Loucy (cell line): Measurements from ENCODE around the gene MIGA1.

ENCODE experiments used
- H2AFZ ChIP-seq: fragments of 200-600 bp; sonication (generic); 2 replicates; pipeline ENCODE4 v1.6.0; 2016; ENCODE audit warnings: antibody characterized with exemption, mild to moderate bottlenecking, low read length, moderate library complexity
- H3F3A ChIP-seq: fragments of 200-600 bp; 2 replicates; pipeline ENCODE4 v1.6.0; 2016; ENCODE audit warnings: antibody characterized with exemption, low read depth, mild to moderate bottlenecking
- H3K27me3 ChIP-seq: fragments of 200-600 bp; sonication (generic); 2 replicates; pipeline ENCODE4 v1.6.1; 2014; ENCODE audit warnings: low read length, mild to moderate bottlenecking; ENCODE audit not compliant: insufficient read depth, poor library complexity, severe bottlenecking
- H3K36me3 ChIP-seq: fragments of 200-600 bp; sonication (generic); 2 replicates; pipeline ENCODE4 v1.6.1; 2016; ENCODE audit warnings: low read length; ENCODE audit not compliant: insufficient read depth
- H3K4me1 ChIP-seq: fragments of 200-600 bp; sonication (generic); 2 replicates; pipeline ENCODE4 v1.5.1; 2014; ENCODE audit warnings: low read length, mild to moderate bottlenecking; ENCODE audit not compliant: insufficient read depth, poor library complexity, severe bottlenecking
- H3K4me2 ChIP-seq: fragments of 200-600 bp; sonication (generic); 2 replicates; pipeline ENCODE4 v1.6.0; 2014; ENCODE audit warnings: antibody characterized with exemption, low read length, low read depth, mild to moderate bottlenecking; ENCODE audit not compliant: poor library complexity, severe bottlenecking
- H3K4me3 ChIP-seq: fragments of 200-600 bp; sonication (generic); 2 replicates; pipeline ENCODE4 v1.5.1; 2014; ENCODE audit warnings: low read length, mild to moderate bottlenecking, mixed read lengths; ENCODE audit not compliant: poor library complexity, severe bottlenecking
- H3K79me2 ChIP-seq: fragments of 200-600 bp; sonication (generic); 2 replicates; pipeline ENCODE4 v1.6.1; 2014; ENCODE audit warnings: low read length; ENCODE audit not compliant: insufficient read depth
- H3K9ac ChIP-seq: fragments of 200-600 bp; sonication (generic); 2 replicates; pipeline ENCODE4 v1.6.0; 2014; ENCODE audit warnings: mild to moderate bottlenecking, low read depth, low read length, moderate library complexity; ENCODE audit not compliant: poor library complexity, severe bottlenecking
- H3K9me2 ChIP-seq: fragments of 200-600 bp; sonication (generic); replicated peaks from 2 replicates; pipeline ENCODE4 v1.6.1; 2016; ENCODE audit warnings: low read depth, low read length, mixed read lengths
- H3K9me3 ChIP-seq: fragments of 200-600 bp; sonication (generic); 2 replicates; pipeline ENCODE4 v1.6.1; 2014; ENCODE audit warnings: mild to moderate bottlenecking, antibody characterized with exemption, low read length, low read depth; ENCODE audit not compliant: insufficient read depth
- H4K20me1 ChIP-seq: fragments of 200-600 bp; sonication (generic); 2 replicates; pipeline ENCODE4 v1.6.0; 2014; ENCODE audit warnings: antibody characterized with exemption, low read length, mild to moderate bottlenecking; ENCODE audit not compliant: insufficient read depth, poor library complexity, severe bottlenecking
- CTCF ChIP-seq: fragments of 200-600 bp; sonication (generic); conservative IDR thresholded peaks from 2 replicates; pipeline ENCODE4 v1.5.1; 2014; ENCODE audit warnings: mild to moderate bottlenecking, antibody characterized with exemption, low read length
- EZH2phosphoT487 ChIP-seq: fragments of 200-600 bp; IDR thresholded peaks from 2 replicates; pipeline ENCODE4 v1.6.1; 2018; ENCODE audit warnings: antibody characterized with exemption, mild to moderate bottlenecking, moderate library complexity, borderline replicate concordance

MIGA1 gene

GRCh38 chr1:77888781-77889642 lies 109.6 kb downstream of the MIGA1 start:
- Histone ChIP-seq H3K9ac (no peak overlapping the region), H3F3A (no peaks in the 10 kb centered on the region), H2AFZ (no peak overlapping the region; the same call in 1 of the 2 replicates), H3K9me3 (no peaks in the 10 kb centered on the region), H3K4me1 (no peaks in the 10 kb centered on the region), H3K4me3 (peak overlapping the region; percentile 35), H3K9me2 (no peaks in the 10 kb centered on the region), H3K36me3 (no peaks in the 10 kb centered on the region), H3K27me3 (no peaks in the 10 kb centered on the region), H3K4me2 (peak overlapping the region; percentile 16), H4K20me1 (no peaks in the 10 kb centered on the region), H3K79me2 (no peaks in the 10 kb centered on the region)
- TF ChIP-seq EZH2phosphoT487 (no peak), CTCF (no peak)

- TF ChIP-seq EZH2phosphoT487, result no peak
- TF ChIP-seq CTCF, result no peak
- Histone ChIP-seq H3F3A (no peaks in the 10 kb centered on the region), H3K79me2 (no peaks in the 10 kb centered on the region), H3K4me1 (no peaks in the 10 kb centered on the region), H3K36me3 (no peaks in the 10 kb centered on the region), H3K9me2 (no peaks in the 10 kb centered on the region), H2AFZ (no peak overlapping the region), H4K20me1 (no peaks in the 10 kb centered on the region), H3K27me3 (no peaks in the 10 kb centered on the region), H3K9me3 (no peaks in the 10 kb centered on the region), H3K4me3 (no peak overlapping the region), H3K9ac (no peak overlapping the region), H3K4me2 (no peak overlapping the region)
These were observed 110.2 kb downstream of the MIGA1 start for GRCh38 chr1:77889671-77890070.

GRCh38 chr1:77891200-77891599 lies 111.8 kb downstream of the MIGA1 start:
- H2AFZ ChIP-seq, result no peak overlapping the region
- no peaks in the 10 kb centered on the region for H3K4me1 ChIP-seq
- TF ChIP-seq EZH2phosphoT487, result no peak
- no peak for TF ChIP-seq CTCF
- H3K9me3 ChIP-seq, result no peaks in the 10 kb centered on the region
- no peaks in the 10 kb centered on the region for H3K9me2 ChIP-seq
- no peaks in the 10 kb centered on the region for H3K79me2 ChIP-seq
- no peak overlapping the region for H3K4me3 ChIP-seq
- no peak overlapping the region for H3K9ac ChIP-seq
- H4K20me1 ChIP-seq, result no peaks in the 10 kb centered on the region
- no peaks in the 10 kb centered on the region for H3F3A ChIP-seq
- no peaks in the 10 kb centered on the region for H3K36me3 ChIP-seq
- no peaks in the 10 kb centered on the region for H3K27me3 ChIP-seq
- H3K4me2 ChIP-seq, result no peak overlapping the region
